GM21526 (cell line): ENCODE results near the gene RFX4.

Source experiments
- ATAC-seq: cut with Tn5 transposase; IDR thresholded peaks from one replicate; pipeline ENCODE4 v1.9.1; 2021; ENCODE audit warnings: moderate library complexity; ENCODE audit not compliant: unreplicated experiment, low FRiP score

Gene RFX4

GRCh38 chr12:106582641-106583230 is at the start of gene RFX4:
TSS of gene RFX4 (plus strand) at chr12:106583004. CDS start at chr12:106583321, 317 bp downstream.
- no peak for ATAC-seq

- ATAC-seq = no peak
These were observed 41.6 kb upstream of the RFX4 start for GRCh38 chr12:106541201-106541600.

GRCh38 chr12:106551410-106551809 is 31.4 kb upstream of the RFX4 start:
- no peak for ATAC-seq

GRCh38 chr12:106552228-106552627 is 30.6 kb upstream of the RFX4 start:
- ATAC-seq = no peak

GRCh38 chr12:106564678-106565329 is 18.0 kb upstream of the RFX4 start:
- ATAC-seq = no peak

GRCh38 chr12:106566771-106567170 is 16.0 kb upstream of the RFX4 start:
- ATAC-seq = no peak

- no peak for ATAC-seq
These were observed 9.6 kb upstream of the RFX4 start for GRCh38 chr12:106573239-106573638.

- no peak for ATAC-seq
These were observed 6.0 kb upstream of the RFX4 start for GRCh38 chr12:106576848-106577247.

- ATAC-seq = no peak
These were observed 1.9 kb upstream of the RFX4 start for GRCh38 chr12:106580671-106581508.

GRCh38 chr12:106581543-106582248 is 1.1 kb upstream of the RFX4 start:
- no peak for ATAC-seq

- no peak for ATAC-seq
These were observed 584 bp upstream of the RFX4 start for GRCh38 chr12:106582249-106582591.

- ATAC-seq = no peak
These were observed 669 bp downstream of the RFX4 start for GRCh38 chr12:106583242-106584103.

GRCh38 chr12:106584104-106585064 is 1.6 kb downstream of the RFX4 start:
- no peak for ATAC-seq

- no peak for ATAC-seq
These were observed 2.3 kb downstream of the RFX4 start for GRCh38 chr12:106585105-106585520.

- ATAC-seq = no peak
These were observed 2.9 kb downstream of the RFX4 start for GRCh38 chr12:106585521-106586277.

GRCh38 chr12:106586278-106586802 is 3.5 kb downstream of the RFX4 start:
- ATAC-seq = no peak

GRCh38 chr12:106586803-106587684 is 4.2 kb downstream of the RFX4 start:
- ATAC-seq = no peak
